Kidney capillary endothelial cell (primary cell): ENCODE data around the gene FBLL1.
"Not testable (repeated sequence)": the region's sequence is repeated elsewhere in the genome, so short reads cannot be mapped to it uniquely, and the experiment has no call there.

Experiments
- DNase-seq: peaks from one replicate; pipeline ENCODE4 v3.0.0-alpha.2; 2018; ENCODE audit warnings: low spot score

Gene FBLL1

GRCh38 chr5:168552146-168552545, 23.0 kb downstream of the FBLL1 start:
- no peak for DNase-seq

GRCh38 chr5:168553377-168554130, 24.4 kb downstream of the FBLL1 start:
- DNase-seq, result no peak

GRCh38 chr5:168557389-168557788, 28.3 kb downstream of the FBLL1 start:
- DNase-seq, result no peak

- DNase-seq, result no peak
These were observed 33.2 kb downstream of the FBLL1 start for GRCh38 chr5:168562279-168562678.

- no peak for DNase-seq
These were observed 34.9 kb downstream of the FBLL1 start for GRCh38 chr5:168563959-168564358.

- no peak for DNase-seq
These were observed 39.6 kb downstream of the FBLL1 start for GRCh38 chr5:168568738-168569137.

- no peak for DNase-seq
These were observed 41.6 kb downstream of the FBLL1 start for GRCh38 chr5:168570490-168571328.

GRCh38 chr5:168573663-168574062, 44.6 kb downstream of the FBLL1 start:
- not testable (repeated sequence) for DNase-seq

- DNase-seq, result not testable (repeated sequence)
These were observed 45.1 kb downstream of the FBLL1 start for GRCh38 chr5:168574156-168574555.

GRCh38 chr5:168575391-168576372, 46.6 kb downstream of the FBLL1 start:
- no peak for DNase-seq

GRCh38 chr5:168578006-168578405, 48.9 kb downstream of the FBLL1 start:
- DNase-seq, result peak; percentile 20

GRCh38 chr5:168578538-168579487, 49.7 kb downstream of the FBLL1 start, which contains the start of gene PANK3:
Gene PANK3 (minus strand): TSS chr5:168579368. CDS start chr5:168579283, 85 bp downstream.
- DNase-seq, result peak; percentile 25

- DNase-seq, result peak; percentile 96
These were observed 50.6 kb downstream of the FBLL1 start for GRCh38 chr5:168579488-168580226.

GRCh38 chr5:168580227-168580508, 51.1 kb downstream of the FBLL1 start:
- no peak for DNase-seq
